ENCODE results near the gene PPP6R1.

DNA sequence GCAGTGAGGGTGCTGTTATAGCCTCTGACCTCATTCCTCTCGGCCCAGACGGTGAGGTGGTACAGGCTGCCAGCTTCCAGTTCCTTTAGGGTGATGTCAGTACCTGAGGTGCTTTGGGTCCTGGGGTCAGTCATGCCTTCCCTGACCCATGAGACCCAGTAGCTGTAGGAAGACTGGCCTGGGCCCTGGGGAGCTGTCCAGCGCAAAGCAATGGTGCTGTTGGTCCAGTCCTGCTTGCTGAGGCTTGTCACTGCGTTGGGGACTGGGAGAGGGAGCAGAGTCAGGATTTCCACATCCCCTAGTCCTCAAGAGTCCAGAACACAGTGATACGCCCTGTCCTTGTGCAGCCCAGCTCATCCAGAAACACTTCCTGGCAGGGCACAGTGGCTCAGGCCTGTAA lies 60.2 kb downstream of the PPP6R1 start:
- TF ChIP-seq, protein P1, sequence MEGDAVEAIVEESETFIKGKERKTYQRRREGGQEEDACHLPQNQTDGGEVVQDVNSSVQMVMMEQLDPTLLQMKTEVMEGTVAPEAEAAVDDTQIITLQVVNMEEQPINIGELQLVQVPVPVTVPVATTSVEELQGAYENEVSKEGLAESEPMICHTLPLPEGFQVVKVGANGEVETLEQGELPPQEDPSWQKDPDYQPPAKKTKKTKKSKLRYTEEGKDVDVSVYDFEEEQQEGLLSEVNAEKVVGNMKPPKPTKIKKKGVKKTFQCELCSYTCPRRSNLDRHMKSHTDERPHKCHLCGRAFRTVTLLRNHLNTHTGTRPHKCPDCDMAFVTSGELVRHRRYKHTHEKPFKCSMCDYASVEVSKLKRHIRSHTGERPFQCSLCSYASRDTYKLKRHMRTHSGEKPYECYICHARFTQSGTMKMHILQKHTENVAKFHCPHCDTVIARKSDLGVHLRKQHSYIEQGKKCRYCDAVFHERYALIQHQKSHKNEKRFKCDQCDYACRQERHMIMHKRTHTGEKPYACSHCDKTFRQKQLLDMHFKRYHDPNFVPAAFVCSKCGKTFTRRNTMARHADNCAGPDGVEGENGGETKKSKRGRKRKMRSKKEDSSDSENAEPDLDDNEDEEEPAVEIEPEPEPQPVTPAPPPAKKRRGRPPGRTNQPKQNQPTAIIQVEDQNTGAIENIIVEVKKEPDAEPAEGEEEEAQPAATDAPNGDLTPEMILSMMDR (IDR thresholded peaks at IDR 0.05) = no peak
- no peak for TF ChIP-seq POLR2A (IDR thresholded peaks at IDR 0.05)

All from vagina (tissue), 2 donors.